ENCODE data around the gene DCAF12. TPM values are rescaled to one million over a fixed set of nuclear protein-coding genes. Genes with fewer than 3 reads are reported as not detected.

The DCAF12 gene
- total and polyA plus RNA-seq, 2 of the 4 experiments (the other 2 are of a cell fraction) = 7.2 to 17.1 TPM

DNA sequence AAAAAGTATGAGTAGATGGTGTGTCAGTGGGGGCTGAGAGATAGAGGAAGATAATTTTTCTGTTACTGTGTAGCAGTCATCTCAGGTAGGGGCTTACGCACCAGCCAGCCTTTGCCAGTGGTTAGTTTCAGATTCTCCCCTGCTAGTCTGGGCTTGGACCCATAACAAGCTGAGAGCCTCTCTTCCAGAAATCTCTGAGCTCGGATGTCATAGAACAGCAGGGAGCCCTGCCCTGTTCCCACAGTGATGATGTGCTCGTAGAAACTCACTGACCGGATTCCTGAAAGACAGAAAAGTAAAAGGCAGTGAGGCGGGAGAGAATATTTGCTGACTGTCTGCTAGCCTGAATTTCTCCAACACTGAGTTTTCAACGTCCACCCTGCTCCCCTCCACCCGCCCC, 37.2 kb downstream of the DCAF12 start:
- Histone ChIP-seq H4K8ac (ENCODE audit: low read depth in 2 of 2, low read length in 2 of 2) (no peak overlapping the region), H3K9me1 (ENCODE audit: insufficient read depth, low read length) (peaks cover 3% of the 10 kb centered on the region; the same call in 1 of the 2 replicates), H3K4me3 (ENCODE audit: insufficient read depth, low read depth, low read length) (no peak overlapping the region), H3K27me3 (ENCODE audit: control insufficient read depth, insufficient read depth, low read length) (no peaks in the 10 kb centered on the region), H2AK9ac (replicated peaks; ENCODE audit: low read depth, low read length, poor library complexity) (no peak overlapping the region), H3K4me2 (ENCODE audit: low read depth, low read length) (no peak overlapping the region), H3K79me1 (ENCODE audit: low read depth in 1 of 2, low read length in 2 of 2) (peaks cover 0 to 3% of the 10 kb centered on the region in 2 experiments; a peak in 1 of 4 replicates), H3K56ac (ENCODE audit: extremely low read depth, insufficient read depth, low read length) (no peak overlapping the region), H3K36me3 (ENCODE audit: control insufficient read depth, insufficient read depth, low read length) (peaks cover 53% of the 10 kb centered on the region), H3K4ac (ENCODE audit: low read depth, low read length) (no peak overlapping the region), H3K18ac (ENCODE audit: low read depth, low read length) (no peak overlapping the region), H3K9me3 (ENCODE audit: control insufficient read depth, insufficient read depth, low read length) (no peaks in the 10 kb centered on the region), H2AK5ac (ENCODE audit: low read depth, low read length) (no peak overlapping the region), H3K4me1 (ENCODE audit: control insufficient read depth, insufficient read depth, low read length) (no peaks in the 10 kb centered on the region), H2BK5ac (ENCODE audit: low read depth, low read length, poor library complexity, severe bottlenecking) (no peak overlapping the region), H4K5ac (ENCODE audit: low read depth, low read length) (no peak overlapping the region), H2BK15ac (ENCODE audit: low read depth, low read length) (no peak overlapping the region), H2BK20ac (ENCODE audit: low read depth, low read length) (no peak overlapping the region), H3K14ac (replicated peaks; ENCODE audit: low read depth, low read length) (no peak overlapping the region), H3K27ac (ENCODE audit: insufficient read depth, low read length) (no peak overlapping the region), H4K20me1 (ENCODE audit: insufficient read depth, low read length) (no peaks in the 10 kb centered on the region), H4K91ac (ENCODE audit: insufficient read depth, low read depth, low read length) (no peak overlapping the region), H2AFZ (replicated peaks; ENCODE audit: low read length, poor library complexity) (no peak overlapping the region), H3K9ac (ENCODE audit: low read depth, low read length) (no peak overlapping the region), H2BK120ac (ENCODE audit: low read depth, low read length) (no peak overlapping the region), H3K23ac (ENCODE audit: low read depth, low read length) (no peak overlapping the region)
- DNase-seq (no peak), ATAC-seq (ENCODE audit: low read depth) (no peak)
- ChIA-PET CTCF (interaction anchor here (0.6 kb wide), 1 partner anchor 71 kb away, joined by 8 read pairs; no protein-coding TSS in a partner anchor), POLR2A (ENCODE audit: unreplicated experiment) (no interaction called here)
- TF ChIP-seq, protein P1, sequence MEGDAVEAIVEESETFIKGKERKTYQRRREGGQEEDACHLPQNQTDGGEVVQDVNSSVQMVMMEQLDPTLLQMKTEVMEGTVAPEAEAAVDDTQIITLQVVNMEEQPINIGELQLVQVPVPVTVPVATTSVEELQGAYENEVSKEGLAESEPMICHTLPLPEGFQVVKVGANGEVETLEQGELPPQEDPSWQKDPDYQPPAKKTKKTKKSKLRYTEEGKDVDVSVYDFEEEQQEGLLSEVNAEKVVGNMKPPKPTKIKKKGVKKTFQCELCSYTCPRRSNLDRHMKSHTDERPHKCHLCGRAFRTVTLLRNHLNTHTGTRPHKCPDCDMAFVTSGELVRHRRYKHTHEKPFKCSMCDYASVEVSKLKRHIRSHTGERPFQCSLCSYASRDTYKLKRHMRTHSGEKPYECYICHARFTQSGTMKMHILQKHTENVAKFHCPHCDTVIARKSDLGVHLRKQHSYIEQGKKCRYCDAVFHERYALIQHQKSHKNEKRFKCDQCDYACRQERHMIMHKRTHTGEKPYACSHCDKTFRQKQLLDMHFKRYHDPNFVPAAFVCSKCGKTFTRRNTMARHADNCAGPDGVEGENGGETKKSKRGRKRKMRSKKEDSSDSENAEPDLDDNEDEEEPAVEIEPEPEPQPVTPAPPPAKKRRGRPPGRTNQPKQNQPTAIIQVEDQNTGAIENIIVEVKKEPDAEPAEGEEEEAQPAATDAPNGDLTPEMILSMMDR (conservative IDR thresholded peaks at IDR 0.05; ENCODE audit: low read depth, low read length) = no peak
- TF ChIP-seq RAD21 (IDR thresholded peaks at IDR 0.05; ENCODE audit: low read length) = no peak
- TF ChIP-seq POLR2A (IDR thresholded peaks at IDR 0.05; ENCODE audit: low read depth, low read length) = no peak
- no peak for TF ChIP-seq RCOR1 (IDR thresholded peaks at IDR 0.05; ENCODE audit: insufficient replicate concordance, low read length)
- TF ChIP-seq, protein P2, sequence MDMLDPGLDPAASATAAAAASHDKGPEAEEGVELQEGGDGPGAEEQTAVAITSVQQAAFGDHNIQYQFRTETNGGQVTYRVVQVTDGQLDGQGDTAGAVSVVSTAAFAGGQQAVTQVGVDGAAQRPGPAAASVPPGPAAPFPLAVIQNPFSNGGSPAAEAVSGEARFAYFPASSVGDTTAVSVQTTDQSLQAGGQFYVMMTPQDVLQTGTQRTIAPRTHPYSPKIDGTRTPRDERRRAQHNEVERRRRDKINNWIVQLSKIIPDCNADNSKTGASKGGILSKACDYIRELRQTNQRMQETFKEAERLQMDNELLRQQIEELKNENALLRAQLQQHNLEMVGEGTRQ (IDR thresholded peaks at IDR 0.05; ENCODE audit: low read depth, low read length) = no peak
- no peak for TF ChIP-seq CHD1 (IDR thresholded peaks at IDR 0.05; ENCODE audit: low read depth, low read length)
- TF ChIP-seq CEBPB (IDR thresholded peaks at IDR 0.05; ENCODE audit: low read depth, low read length) = no peak
- no peak for TF ChIP-seq SMC3 (IDR thresholded peaks at IDR 0.05; ENCODE audit: low read depth, low read length)
- TF ChIP-seq MXI1 (IDR thresholded peaks at IDR 0.05; ENCODE audit: borderline replicate concordance, low read depth, low read length) = no peak
- TF ChIP-seq BHLHE40 (IDR thresholded peaks at IDR 0.05; ENCODE audit: low read depth, low read length) = no peak
- no peak for TF ChIP-seq RFX5 (IDR thresholded peaks at IDR 0.05; ENCODE audit: low read depth, low read length)
- no peak for TF ChIP-seq MAFK (IDR thresholded peaks at IDR 0.05; ENCODE audit: low read depth, low read length)
- no peak for TF ChIP-seq MAZ (IDR thresholded peaks at IDR 0.05; ENCODE audit: borderline replicate concordance, low read depth, low read length)
- no peak for TF ChIP-seq NFE2L2 (IDR thresholded peaks at IDR 0.05; ENCODE audit: low read depth, low read length)
- 100% methylated on average over 1 of the region's 7 CpGs; no CpG with 5 or more reads in 1 of the 2 experiments for WGBS, 2 experiments (ENCODE audit: extremely low coverage in 2 of 2, insufficient read length in 1 of 2)
- dilution Hi-C loops (cut with HindIII; ENCODE audit: low sequenced_read_pairs, unreplicated experiment) (no loop called here), in situ Hi-C loops (cut with MboI; ENCODE audit: low sequenced_read_pairs) (no loop called here), intact Hi-C loops (cut with micrococcal nuclease) (no loop called here)
- BruUV-seq (replicated peaks) = no TSS peak
